ENCODE data around the gene ANO8. TPM values are rescaled to one million over a fixed set of nuclear protein-coding genes. Genes with fewer than 3 reads are reported as not detected.

Gene ANO8
- total and polyA plus RNA-seq, 2 of the 8 experiments (the other 6 are each of a cell fraction or from before 2014, with no cell fraction given) = 9.5 to 20.7 TPM

DNA sequence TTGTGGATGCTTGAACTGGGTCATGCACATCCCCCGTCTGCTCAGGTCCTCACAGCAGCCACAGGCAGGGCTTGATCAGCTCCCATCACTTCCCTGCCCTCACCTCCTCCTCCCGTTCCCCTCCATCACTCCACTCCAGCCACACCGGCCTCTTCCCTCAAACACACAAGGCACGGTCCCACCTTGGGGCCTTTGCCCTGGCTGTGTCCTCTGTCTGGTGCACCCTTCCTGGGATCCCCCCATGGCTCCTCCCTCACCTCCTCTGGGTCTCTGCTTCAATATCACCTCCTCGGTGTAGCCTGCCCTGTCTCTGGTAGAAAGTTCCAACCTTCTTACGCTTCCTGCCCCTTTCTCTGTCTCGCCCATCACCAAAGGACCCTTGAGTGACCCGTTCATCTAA lies 18.7 kb upstream of the ANO8 start:
- CTCF ChIA-PET (ENCODE audit: partially characterized antibody) = interaction anchor here (1.1 to 1.9 kb wide), 3 partner anchors 8 to 36 kb away, joined by 3 to 7 read pairs (median 3); no protein-coding TSS in a partner anchor
- TF ChIP-seq CEBPB (IDR thresholded peaks at IDR 0.05; ENCODE audit: low read depth, low read length) (no peak), KDM1A (IDR thresholded peaks at IDR 0.05; ENCODE audit: borderline replicate concordance, low read length) (no peak), BRCA1 (IDR thresholded peaks at IDR 0.05; ENCODE audit: low read depth, low read length) (no peak), SAP30 (IDR thresholded peaks at IDR 0.05; ENCODE audit: insufficient read depth, insufficient replicate concordance, low read length) (no peak), PHF8 (conservative IDR thresholded peaks at IDR 0.05; ENCODE audit: low read depth, low read length) (no peak), YY1 (IDR thresholded peaks at IDR 0.05; ENCODE audit: low read depth, low read length) (no peak), POLR2AphosphoS5 (IDR thresholded peaks at IDR 0.05; ENCODE audit: low read depth, low read length) (no peak), TCF12 (IDR thresholded peaks at IDR 0.05; ENCODE audit: low read depth, low read length) (no peak)
- TF ChIP-seq, protein P1, sequence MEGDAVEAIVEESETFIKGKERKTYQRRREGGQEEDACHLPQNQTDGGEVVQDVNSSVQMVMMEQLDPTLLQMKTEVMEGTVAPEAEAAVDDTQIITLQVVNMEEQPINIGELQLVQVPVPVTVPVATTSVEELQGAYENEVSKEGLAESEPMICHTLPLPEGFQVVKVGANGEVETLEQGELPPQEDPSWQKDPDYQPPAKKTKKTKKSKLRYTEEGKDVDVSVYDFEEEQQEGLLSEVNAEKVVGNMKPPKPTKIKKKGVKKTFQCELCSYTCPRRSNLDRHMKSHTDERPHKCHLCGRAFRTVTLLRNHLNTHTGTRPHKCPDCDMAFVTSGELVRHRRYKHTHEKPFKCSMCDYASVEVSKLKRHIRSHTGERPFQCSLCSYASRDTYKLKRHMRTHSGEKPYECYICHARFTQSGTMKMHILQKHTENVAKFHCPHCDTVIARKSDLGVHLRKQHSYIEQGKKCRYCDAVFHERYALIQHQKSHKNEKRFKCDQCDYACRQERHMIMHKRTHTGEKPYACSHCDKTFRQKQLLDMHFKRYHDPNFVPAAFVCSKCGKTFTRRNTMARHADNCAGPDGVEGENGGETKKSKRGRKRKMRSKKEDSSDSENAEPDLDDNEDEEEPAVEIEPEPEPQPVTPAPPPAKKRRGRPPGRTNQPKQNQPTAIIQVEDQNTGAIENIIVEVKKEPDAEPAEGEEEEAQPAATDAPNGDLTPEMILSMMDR (IDR thresholded peaks at IDR 0.05; ENCODE audit: control extremely low read depth in 1 of 3, insufficient read depth in 1 of 3, low read depth in 1 of 3, low read length in 3 of 3) = no peak
- TF ChIP-seq, protein P2, sequence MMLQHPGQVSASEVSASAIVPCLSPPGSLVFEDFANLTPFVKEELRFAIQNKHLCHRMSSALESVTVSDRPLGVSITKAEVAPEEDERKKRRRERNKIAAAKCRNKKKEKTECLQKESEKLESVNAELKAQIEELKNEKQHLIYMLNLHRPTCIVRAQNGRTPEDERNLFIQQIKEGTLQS (IDR thresholded peaks at IDR 0.05; ENCODE audit: insufficient read depth, low read depth, low read length) = no peak

More for the DNA sequence above, 18.7 kb upstream of the ANO8 start:
- H3K27ac ChIP-seq (ENCODE audit: low read depth, low read length) = no peak overlapping the region
- H4K20me1 ChIP-seq (replicated peaks in 1 of 2; ENCODE audit: control insufficient read depth in 1 of 2, insufficient read depth in 2 of 2, low read length in 2 of 2) = no peaks in the 10 kb centered on the region
- no peak overlapping the region for H3K23ac ChIP-seq (ENCODE audit: insufficient read length)
- peak overlapping the region; percentile 9 for H4K91ac ChIP-seq (replicated peaks; ENCODE audit: insufficient read length, low read length)
- H2BK20ac ChIP-seq (ENCODE audit: low read length) = no peak overlapping the region
- POLR2A ChIA-PET (ENCODE audit: partially characterized antibody) = interaction anchor here (1.5 kb wide), 1 partner anchor 9 kb away, joined by 3 read pairs; no protein-coding TSS in a partner anchor
- peak overlapping the region; percentile 50; the same call in 1 of the 2 replicates for H2BK12ac ChIP-seq (ENCODE audit: low read depth, low read length)
- H3K9me3 ChIP-seq (ENCODE audit: insufficient read depth in 2 of 2, low read depth in 1 of 2, low read length in 1 of 2) = no peaks in the 10 kb centered on the region
- no peaks in the 10 kb centered on the region for H3K36me3 ChIP-seq (ENCODE audit: control insufficient read depth in 2 of 4, insufficient read depth in 4 of 4, low read length in 3 of 4)
- H3K9ac ChIP-seq (replicated peaks in 1 of 4; ENCODE audit: extremely low read depth in 1 of 4, low read depth in 3 of 4, low read length in 3 of 4) = no peak overlapping the region
- H3K4me1 ChIP-seq (replicated peaks in 1 of 4; ENCODE audit: control insufficient read depth in 3 of 4, insufficient read depth in 4 of 4, low read length in 3 of 4) = peaks cover 0 to 4% (median 3%) of the 10 kb centered on the region in 4 experiments; a peak in 3 of 7 replicates
- H2AFZ ChIP-seq (ENCODE audit: low read length) = peak overlapping the region; percentile 22
- no peak overlapping the region for H3K4ac ChIP-seq (replicated peaks; ENCODE audit: insufficient read length, low read depth, low read length)
- 90% methylated on average over 8 of the region's 8 CpGs; no CpG with 5 or more reads in 1 of the 2 experiments for WGBS, 2 experiments (ENCODE audit: extremely low coverage in 1 of 2, insufficient coverage in 1 of 2, insufficient read length in 1 of 2, insufficient replicate concordance in 2 of 2, low coverage in 1 of 2, low lambda C conversion rate in 2 of 2, missing lambda C conversion rate in 1 of 2)
- no peak overlapping the region for H3K56ac ChIP-seq (replicated peaks; ENCODE audit: insufficient read length, low read depth, low read length)
- no peaks in the 10 kb centered on the region for H3K23me2 ChIP-seq (ENCODE audit: low read depth, low read length)
- no peak overlapping the region for H3K18ac ChIP-seq (ENCODE audit: extremely low read depth, low read length)
- H2BK15ac ChIP-seq (ENCODE audit: low read length) = no peak overlapping the region
- no peak overlapping the region for H2BK120ac ChIP-seq (replicated peaks; ENCODE audit: low read depth, low read length)
- H2BK5ac ChIP-seq (ENCODE audit: low read depth, low read length) = peak overlapping the region; percentile 18; the same call in 1 of the 2 replicates
- H2AK5ac ChIP-seq (ENCODE audit: low read depth, low read length) = 0 out of 2 replicates have a peak overlapping the region, but pooled peaks have one; percentile 20
- no peaks in the 10 kb centered on the region for H3K79me1 ChIP-seq (ENCODE audit: low read depth, low read length)
- no peaks in the 10 kb centered on the region for H3K79me2 ChIP-seq (ENCODE audit: control insufficient read depth in 1 of 2, insufficient read depth in 2 of 2, low read length in 2 of 2)
- no peak overlapping the region for H3K4me2 ChIP-seq (ENCODE audit: insufficient read depth in 1 of 2, low read depth in 2 of 2, low read length in 2 of 2)
- no peak for FAIRE-seq
- no peaks in the 10 kb centered on the region for H3K27me3 ChIP-seq (replicated peaks in 1 of 4; ENCODE audit: control insufficient read depth in 3 of 4, extremely low read depth in 1 of 4, insufficient read depth in 3 of 4, low read length in 3 of 4)
- H4K8ac ChIP-seq (ENCODE audit: extremely low read depth, insufficient read depth, low read length) = peak overlapping the region; percentile 65; the same call in 1 of the 2 replicates
- H3K4me3 ChIP-seq (ENCODE audit: extremely low read depth in 1 of 4, insufficient read depth in 2 of 4, low read depth in 3 of 4, low read length in 4 of 4) = no peak overlapping the region
- no peak overlapping the region for H3K14ac ChIP-seq (ENCODE audit: insufficient read length)
- H4K5ac ChIP-seq (ENCODE audit: insufficient read length, low read depth, low read length) = peak overlapping the region; percentile 4
- no peak for DNase-seq (ENCODE audit: low read depth in 1 of 2, low spot score in 2 of 2)

Measured in H1 (cell line).